H9 (cell line): Measurements from ENCODE around the gene CDK8. TPM values are rescaled to one million over a fixed set of nuclear protein-coding genes. Genes with fewer than 3 reads are reported as not detected.

Experiments used
- DNase-seq: peaks from one replicate; pipeline ENCODE4 v3.0.0-alpha.2; 2017
- H2AFZ ChIP-seq: one replicate; pipeline ENCODE4 v1.6.1; 2013; ENCODE audit warnings: mild to moderate bottlenecking, low read length, control low read depth, moderate library complexity
- H2AK5ac ChIP-seq: 2 replicates; pipeline ENCODE4 v1.6.1; 2013; ENCODE audit warnings: low read length, control low read depth, mixed read lengths; ENCODE audit not compliant: insufficient read length
- H2BK120ac ChIP-seq: one replicate; pipeline ENCODE4 v1.6.1; 2013; ENCODE audit warnings: low read depth, mild to moderate bottlenecking, low read length, control low read depth, inconsistent platforms; ENCODE audit not compliant: poor library complexity, severe bottlenecking
- H2BK12ac ChIP-seq: 2 replicates; pipeline ENCODE4 v1.6.1; 2013; ENCODE audit warnings: low read length, control low read depth, mixed read lengths, low read depth; ENCODE audit not compliant: insufficient read length
- H2BK15ac ChIP-seq: 2 replicates; pipeline ENCODE4 v1.6.1; 2013; ENCODE audit warnings: low read depth, low read length, control low read depth
- H2BK20ac ChIP-seq: one replicate; pipeline ENCODE4 v1.6.1; 2013; ENCODE audit warnings: low read depth, mild to moderate bottlenecking, low read length, control low read depth, inconsistent platforms; ENCODE audit not compliant: poor library complexity, severe bottlenecking
- H2BK5ac ChIP-seq: 2 replicates; pipeline ENCODE4 v1.6.1; 2013; ENCODE audit warnings: low read length, control low read depth, mixed read lengths; ENCODE audit not compliant: insufficient read length
- H3K14ac ChIP-seq: 2 replicates; pipeline ENCODE4 v1.6.1; 2013; ENCODE audit warnings: low read length, control low read depth; ENCODE audit not compliant: insufficient read depth
- H3K18ac ChIP-seq: 2 replicates; pipeline ENCODE4 v1.6.1; 2013; ENCODE audit warnings: low read depth, mild to moderate bottlenecking, mixed read lengths, low read length, control low read depth; ENCODE audit not compliant: insufficient read length
- H3K23ac ChIP-seq: 2 replicates; pipeline ENCODE4 v1.6.1; 2013; ENCODE audit warnings: low read length, control low read depth, mixed read lengths, low read depth; ENCODE audit not compliant: insufficient read length
- H3K23me2 ChIP-seq: 2 replicates; pipeline ENCODE4 v1.6.1; 2013; ENCODE audit warnings: low read depth, mild to moderate bottlenecking, mixed read lengths, low read length, control low read depth; ENCODE audit not compliant: insufficient read length, poor library complexity, severe bottlenecking
- H3K27ac ChIP-seq: 2 replicates; pipeline ENCODE4 v1.5.1; 2013; ENCODE audit warnings: low read length, control low read depth, mixed read lengths, low read depth; ENCODE audit not compliant: insufficient read length
- H3K27me3 ChIP-seq: 2 replicates; pipeline ENCODE4 v1.6.1; 2013; ENCODE audit warnings: low read length, control low read depth, inconsistent platforms; ENCODE audit not compliant: insufficient read depth
- H3K4ac ChIP-seq: 2 replicates; pipeline ENCODE4 v1.6.1; 2013; ENCODE audit warnings: low read depth, mild to moderate bottlenecking, control low read depth, inconsistent platforms, low read length, moderate library complexity
- H3K4me1 ChIP-seq: 2 replicates; pipeline ENCODE4 v1.6.1; 2013; ENCODE audit warnings: low read length, control low read depth, inconsistent platforms; ENCODE audit not compliant: insufficient read depth
- H3K4me2 ChIP-seq: 2 replicates; pipeline ENCODE4 v1.6.1; 2013; ENCODE audit warnings: low read length, control low read depth, mixed read lengths; ENCODE audit not compliant: insufficient read length, insufficient read depth
- H3K56ac ChIP-seq: 2 replicates; pipeline ENCODE4 v1.6.1; 2013; ENCODE audit warnings: low read depth, mild to moderate bottlenecking, mixed read lengths, low read length, control low read depth; ENCODE audit not compliant: insufficient read length
- H3K79me1 ChIP-seq: 2 replicates; pipeline ENCODE4 v1.6.1; 2013; ENCODE audit warnings: low read depth, mild to moderate bottlenecking, moderate library complexity, low read length, control low read depth, inconsistent platforms; ENCODE audit not compliant: insufficient read depth, poor library complexity, severe bottlenecking
- H3K79me2 ChIP-seq: 2 replicates; pipeline ENCODE4 v1.6.1; 2013; ENCODE audit warnings: low read length, control low read depth, inconsistent platforms; ENCODE audit not compliant: insufficient read depth
- H3K9ac ChIP-seq: 2 replicates; pipeline ENCODE4 v1.6.1; 2013; ENCODE audit warnings: low read length, control low read depth, mixed read lengths; ENCODE audit not compliant: insufficient read length; ENCODE audit errors: extremely low read depth
- H3K9me3 ChIP-seq: one replicate; pipeline ENCODE4 v1.6.1; 2013; ENCODE audit warnings: low read depth, low read length, inconsistent platforms; ENCODE audit not compliant: control insufficient read depth
- H3T11ph ChIP-seq: one replicate; pipeline ENCODE4 v1.6.1; 2013; ENCODE audit warnings: mild to moderate bottlenecking, low read length, control low read depth, inconsistent platforms
- H4K20me1 ChIP-seq: one replicate; pipeline ENCODE4 v1.6.1; 2013; ENCODE audit not compliant: control insufficient read depth, insufficient read length, insufficient read depth
- H4K5ac ChIP-seq: 2 replicates; pipeline ENCODE4 v1.6.1; 2013; ENCODE audit warnings: low read depth, mild to moderate bottlenecking, mixed read lengths, low read length, control low read depth; ENCODE audit not compliant: insufficient read length
- H4K8ac ChIP-seq: replicated peaks from 2 replicates; pipeline ENCODE4 v1.6.1; 2013; ENCODE audit warnings: low read length, control low read depth, mixed read lengths, low read depth; ENCODE audit not compliant: insufficient read length
- H4K91ac ChIP-seq: 2 replicates; pipeline ENCODE4 v1.6.1; 2013; ENCODE audit warnings: low read depth, mild to moderate bottlenecking, moderate library complexity, mixed read lengths, low read length, control low read depth; ENCODE audit not compliant: insufficient read length
- H3K27ac Mint-ChIP-seq, 3 experiments: 2 replicates in 2 of 3; 3 replicates in 1 of 3; pipeline ENCODE4 v1.8.0; 2020 to 2021; ENCODE audit warnings: mixed read lengths in 3 of 3, mild to moderate bottlenecking in 1 of 3, moderate library complexity in 1 of 3
- H3K27me3 Mint-ChIP-seq: 2 replicates; pipeline ENCODE4 v1.8.0; 2021; ENCODE audit warnings: low read depth, mild to moderate bottlenecking, moderate library complexity, mixed read lengths
- H3K36me3 Mint-ChIP-seq, 3 experiments: 2 replicates in 2 of 3; 3 replicates in 1 of 3; pipeline ENCODE4 v1.8.0; 2020 to 2021; ENCODE audit warnings: low read depth in 3 of 3, mixed read lengths in 3 of 3; ENCODE audit not compliant: insufficient read depth in 1 of 3
- H3K4me1 Mint-ChIP-seq, 2 experiments: 2 replicates each; pipeline ENCODE4 v1.8.0; 2020; ENCODE audit warnings: mixed read lengths in 2 of 2
- H3K4me3 Mint-ChIP-seq, 2 experiments: 2 replicates in 1 of 2; 3 replicates in 1 of 2; pipeline ENCODE4 v1.8.0; 2020 to 2021; ENCODE audit warnings: mild to moderate bottlenecking in 2 of 2, mixed read lengths in 2 of 2, moderate library complexity in 1 of 2
- H3K9me3 Mint-ChIP-seq, 2 experiments: 2 replicates in 1 of 2; 3 replicates in 1 of 2; pipeline ENCODE4 v1.8.0; 2020; ENCODE audit warnings: mild to moderate bottlenecking in 2 of 2, mixed read lengths in 2 of 2, moderate library complexity in 1 of 2
- WGBS: extraction: QIAGEN DNeasy Blood & Tissue Kit; methylation state at CpG from one replicate; pipeline ENCODE4 v1.1.7; 2013; ENCODE audit warnings: missing lambda C conversion rate, low lambda C conversion rate, mixed read lengths; ENCODE audit not compliant: insufficient read length; ENCODE audit errors: extremely low coverage; 5-methylcytosine and 5-hydroxymethylcytosine counted together
- total RNA-seq: library from RNA; stranded (reverse); gene quantifications from 2 replicates; pipeline ENCODE4 v1.2.1, GENCODE V29; 2021
- TF ChIP-seq, protein P1 (sequence below): fragments of 200-600 bp; sonication (generic); conservative IDR thresholded peaks from 3 replicates; pipeline ENCODE4 v1.8.0; 2021; ENCODE audit warnings: antibody characterized with exemption, mild to moderate bottlenecking

Gene CDK8
- total RNA-seq, 1 experiment from 2014 or later: 18.1 TPM

DNA sequence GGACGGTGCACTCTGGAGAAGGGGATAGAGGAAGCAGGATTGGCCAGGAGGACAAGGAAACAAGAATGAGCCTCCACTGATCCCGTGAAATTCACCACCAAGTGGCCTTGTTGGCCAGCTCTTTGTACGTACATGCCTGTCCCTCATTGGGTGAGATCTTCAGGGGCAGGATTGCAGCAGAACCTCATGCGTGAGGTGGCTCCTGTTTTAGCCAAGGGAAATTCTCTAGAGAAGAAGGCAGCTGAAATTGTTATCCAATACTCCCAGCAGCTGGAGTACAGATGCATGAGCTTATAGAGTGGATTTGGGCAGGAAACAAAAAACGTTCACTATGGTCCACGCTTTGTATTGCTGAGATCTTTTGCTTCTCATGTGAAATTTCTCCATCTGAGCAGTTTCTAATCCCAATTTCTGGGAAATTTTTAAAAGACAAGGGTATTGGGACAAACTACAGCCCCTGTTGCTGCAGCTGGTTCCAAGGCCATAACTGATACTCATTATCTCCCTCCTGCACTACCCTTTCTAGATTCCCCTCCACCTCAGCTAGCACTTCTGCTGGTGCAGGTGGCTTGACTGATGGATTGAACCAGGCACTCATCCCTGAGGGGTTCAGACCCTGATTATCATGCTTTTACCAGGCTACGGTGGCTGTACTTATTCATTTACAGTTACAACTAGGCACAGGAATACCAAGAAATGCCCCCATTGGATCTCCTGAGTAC, 27.9 kb upstream of the CDK8 start:
- peaks cover 8% of the 10 kb centered on the region for H3K27me3 Mint-ChIP-seq
- no peak overlapping the region for H3K18ac ChIP-seq
- peaks cover 7 to 9% of the 10 kb centered on the region in 2 experiments for H3K4me1 Mint-ChIP-seq
- no peaks in the 10 kb centered on the region; a peak in 1 of 5 replicates for H3K9me3 Mint-ChIP-seq
- no peak for DNase-seq
- H3K4me2 ChIP-seq: no peak overlapping the region
- H4K8ac ChIP-seq: no peak overlapping the region
- no peak overlapping the region for H3K4me3 Mint-ChIP-seq
- H3K4me1 ChIP-seq: no peaks in the 10 kb centered on the region
- H3K9me3 ChIP-seq: no peaks in the 10 kb centered on the region
- H3K56ac ChIP-seq: no peak overlapping the region
- H3K23ac ChIP-seq: no peak overlapping the region
- H3K9ac ChIP-seq: no peak overlapping the region
- peaks cover 8% of the 10 kb centered on the region for H3K23me2 ChIP-seq
- H3K14ac ChIP-seq: no peak overlapping the region
- H4K91ac ChIP-seq: no peak overlapping the region
- no peaks in the 10 kb centered on the region; the same call in 1 of the 2 replicates for H3K27me3 ChIP-seq
- no peak overlapping the region for H2BK5ac ChIP-seq
- H3K27ac Mint-ChIP-seq: no peak overlapping the region
- no CpG with 5 or more reads among the region's 7 CpGs for WGBS
- no peak overlapping the region for H3K27ac ChIP-seq
- H2AFZ ChIP-seq: no peak overlapping the region
- no peaks in the 10 kb centered on the region for H3K79me2 ChIP-seq
- no peaks in the 10 kb centered on the region for H3K79me1 ChIP-seq
- H3K36me3 Mint-ChIP-seq: no peaks in the 10 kb centered on the region; a peak in 1 of 7 replicates
- no peak overlapping the region for H2BK15ac ChIP-seq
- H3T11ph ChIP-seq: no peak overlapping the region
- H4K5ac ChIP-seq: no peak overlapping the region
- H2AK5ac ChIP-seq: no peak overlapping the region
- TF ChIP-seq, protein P1, sequence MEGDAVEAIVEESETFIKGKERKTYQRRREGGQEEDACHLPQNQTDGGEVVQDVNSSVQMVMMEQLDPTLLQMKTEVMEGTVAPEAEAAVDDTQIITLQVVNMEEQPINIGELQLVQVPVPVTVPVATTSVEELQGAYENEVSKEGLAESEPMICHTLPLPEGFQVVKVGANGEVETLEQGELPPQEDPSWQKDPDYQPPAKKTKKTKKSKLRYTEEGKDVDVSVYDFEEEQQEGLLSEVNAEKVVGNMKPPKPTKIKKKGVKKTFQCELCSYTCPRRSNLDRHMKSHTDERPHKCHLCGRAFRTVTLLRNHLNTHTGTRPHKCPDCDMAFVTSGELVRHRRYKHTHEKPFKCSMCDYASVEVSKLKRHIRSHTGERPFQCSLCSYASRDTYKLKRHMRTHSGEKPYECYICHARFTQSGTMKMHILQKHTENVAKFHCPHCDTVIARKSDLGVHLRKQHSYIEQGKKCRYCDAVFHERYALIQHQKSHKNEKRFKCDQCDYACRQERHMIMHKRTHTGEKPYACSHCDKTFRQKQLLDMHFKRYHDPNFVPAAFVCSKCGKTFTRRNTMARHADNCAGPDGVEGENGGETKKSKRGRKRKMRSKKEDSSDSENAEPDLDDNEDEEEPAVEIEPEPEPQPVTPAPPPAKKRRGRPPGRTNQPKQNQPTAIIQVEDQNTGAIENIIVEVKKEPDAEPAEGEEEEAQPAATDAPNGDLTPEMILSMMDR: no peak
- no peak overlapping the region for H2BK12ac ChIP-seq
- H4K20me1 ChIP-seq: no peaks in the 10 kb centered on the region
- no peak overlapping the region for H2BK20ac ChIP-seq
- H2BK120ac ChIP-seq: no peak overlapping the region
- H3K4ac ChIP-seq: no peak overlapping the region
